G401 (cell line): ENCODE results near the gene C13orf46. TPM values are rescaled to one million over a fixed set of nuclear protein-coding genes. Genes with fewer than 3 reads are reported as not detected.

Source experiments
- DNase-seq: peaks from one replicate; pipeline ENCODE4 v3.0.0-alpha.2; 2015; ENCODE audit warnings: low spot score
- in situ Hi-C: cut with HindIII; loops from 2 replicates; pipeline ENCODE4 v1.10.0; 2016; ENCODE audit warnings: low sequenced_read_pairs, mixed read lengths
- total RNA-seq: library from RNA; depleted of rRNA; stranded (reverse); fragments of >200 nt; shearing (Covaris generic); gene quantifications from 2 replicates; pipeline ENCODE4 v1.2.3, GENCODE V29; 2014

The C13orf46 gene
- total RNA-seq, 1 experiment from 2014 or later: not detected

DNA sequence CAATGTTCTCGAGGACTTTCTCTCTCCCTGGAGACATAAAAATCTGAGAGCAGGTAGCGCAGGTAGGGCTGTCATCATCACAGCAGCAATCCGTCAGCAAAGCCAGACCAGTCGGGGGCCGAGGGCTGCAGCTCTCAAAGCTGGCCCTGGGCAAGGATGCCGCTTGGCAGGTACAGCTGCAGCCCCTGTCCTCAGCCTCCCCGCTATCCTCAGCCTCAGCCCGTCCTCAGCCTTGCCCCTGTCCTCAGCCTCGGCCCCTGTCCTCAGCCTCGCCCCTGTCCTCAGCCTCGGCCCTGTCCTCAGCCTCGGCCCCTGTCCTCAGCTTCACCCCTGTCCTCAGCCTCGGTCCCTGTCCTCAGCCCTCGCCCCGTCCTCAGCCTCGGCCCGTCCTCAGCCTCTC lies 10.9 kb downstream of the C13orf46 start:
- in situ Hi-C loops: no loop called here
- DNase-seq: no peak

DNA sequence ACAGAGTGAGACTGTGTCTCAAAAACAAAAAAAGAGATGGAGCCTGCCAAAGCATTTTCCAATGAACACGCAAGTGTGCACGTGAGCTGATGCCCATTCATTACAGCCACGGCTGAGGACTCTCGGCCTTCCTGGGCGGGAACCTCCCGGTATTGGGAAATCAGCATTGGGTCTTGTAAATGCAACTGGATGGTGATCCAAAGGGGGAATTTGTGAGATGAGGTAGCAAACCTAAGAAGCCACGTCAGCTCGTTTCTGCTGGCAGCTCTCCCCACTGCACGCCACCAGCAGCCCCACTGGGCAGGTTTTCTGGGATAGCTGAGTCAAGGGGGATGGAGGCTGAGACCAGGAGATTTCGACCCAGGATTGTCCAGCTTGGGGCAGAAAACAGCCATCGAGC lies 11.5 kb downstream of the C13orf46 start:
- in situ Hi-C loops: no loop called here
- DNase-seq: no peak

DNA sequence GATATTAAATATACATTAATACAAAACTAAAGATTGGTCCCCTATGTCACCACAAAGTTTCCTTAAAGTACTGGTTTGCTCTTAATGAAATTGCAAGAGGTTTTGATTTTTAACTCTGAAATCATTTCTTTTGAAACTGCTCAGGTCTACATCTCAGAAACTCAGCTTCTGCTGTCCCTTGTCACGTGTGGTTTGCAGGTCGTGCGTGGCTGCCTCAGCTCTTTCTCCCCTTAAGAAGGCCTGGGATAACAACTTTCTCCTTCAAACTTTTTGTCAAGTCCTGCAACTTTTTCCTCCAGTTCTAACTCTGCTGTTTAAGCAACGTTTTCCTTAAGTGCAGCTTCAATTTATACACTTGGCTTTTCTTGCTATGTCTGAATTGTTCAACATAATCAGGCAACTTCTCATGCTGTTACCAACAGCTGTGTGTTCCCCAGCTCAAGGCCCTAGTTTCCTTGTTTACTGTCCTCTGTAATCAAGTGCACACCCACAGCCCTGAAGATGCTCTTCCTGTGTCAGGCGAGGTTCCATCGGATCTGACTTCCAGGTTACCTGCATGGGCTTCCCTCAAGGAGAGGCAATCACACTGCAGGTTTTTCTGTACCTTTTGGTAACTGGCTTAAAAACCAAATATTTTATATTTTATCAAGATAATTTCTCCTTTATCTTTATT lies 13.5 kb downstream of the C13orf46 start:
- in situ Hi-C loops: no loop called here
- DNase-seq: no peak

DNA sequence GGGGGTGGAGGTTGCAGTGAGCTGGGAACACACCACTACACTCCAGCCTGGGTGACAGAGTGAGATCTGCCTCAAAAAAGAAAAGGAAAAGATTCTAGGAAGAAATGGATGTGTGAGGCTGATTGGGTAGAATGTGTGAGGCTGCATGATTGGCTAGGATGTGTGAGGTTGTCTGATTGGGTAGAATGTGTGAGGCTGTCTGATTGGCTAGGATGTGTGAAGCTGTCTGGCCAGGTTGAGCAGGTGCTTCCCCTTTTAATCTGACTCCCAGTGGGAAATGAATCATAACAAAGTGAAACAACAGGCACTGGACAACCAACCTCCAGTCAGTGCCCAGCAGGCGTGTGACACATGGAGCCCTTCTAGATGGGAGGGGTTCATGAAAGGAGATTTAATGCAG lies 14.7 kb downstream of the C13orf46 start:
- in situ Hi-C loops: no loop called here
- DNase-seq: no peak

DNA sequence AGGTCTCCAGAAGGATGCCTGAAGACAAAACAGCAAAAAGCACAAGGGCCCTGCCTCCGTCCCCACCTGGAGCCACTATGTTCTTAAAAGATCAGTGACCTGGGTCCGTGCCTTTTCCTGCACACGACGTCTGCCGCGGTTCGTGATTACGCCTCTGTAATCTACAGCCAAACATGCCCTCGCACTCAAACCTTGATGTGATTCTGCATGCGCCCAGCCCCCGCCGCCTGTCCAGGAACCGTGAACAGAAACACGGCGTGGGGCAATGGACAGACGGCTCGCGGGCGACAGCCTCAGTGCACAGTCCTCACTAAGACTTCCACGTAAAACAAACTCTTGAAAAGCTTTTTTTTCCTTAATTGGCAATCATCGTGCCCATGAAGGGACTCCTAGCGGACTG lies 15.5 kb downstream of the C13orf46 start:
- DNase-seq: no peak
- in situ Hi-C loops: no loop called here

DNA sequence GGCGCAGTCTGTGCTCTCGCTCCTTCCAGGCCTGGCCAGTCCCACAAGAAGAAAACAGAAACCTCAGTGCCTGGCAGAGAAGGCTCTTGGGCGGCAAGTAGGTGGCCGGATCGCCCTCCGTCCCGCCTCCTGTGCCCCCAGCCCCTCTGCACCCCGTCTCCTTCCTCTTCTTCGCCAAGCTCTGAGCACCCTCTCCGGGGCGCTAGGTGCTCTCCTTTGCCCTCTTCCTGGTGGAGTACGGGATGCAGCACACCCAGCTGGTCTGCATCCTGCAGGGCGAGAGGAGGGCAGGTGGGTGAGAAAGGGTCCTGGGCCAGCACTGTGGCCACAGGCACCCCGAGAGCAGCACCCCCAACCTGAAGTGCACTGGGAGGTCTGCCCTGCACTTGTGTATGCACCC lies 17.3 kb downstream of the C13orf46 start:
- in situ Hi-C loops: no loop called here
- DNase-seq: no peak

DNA sequence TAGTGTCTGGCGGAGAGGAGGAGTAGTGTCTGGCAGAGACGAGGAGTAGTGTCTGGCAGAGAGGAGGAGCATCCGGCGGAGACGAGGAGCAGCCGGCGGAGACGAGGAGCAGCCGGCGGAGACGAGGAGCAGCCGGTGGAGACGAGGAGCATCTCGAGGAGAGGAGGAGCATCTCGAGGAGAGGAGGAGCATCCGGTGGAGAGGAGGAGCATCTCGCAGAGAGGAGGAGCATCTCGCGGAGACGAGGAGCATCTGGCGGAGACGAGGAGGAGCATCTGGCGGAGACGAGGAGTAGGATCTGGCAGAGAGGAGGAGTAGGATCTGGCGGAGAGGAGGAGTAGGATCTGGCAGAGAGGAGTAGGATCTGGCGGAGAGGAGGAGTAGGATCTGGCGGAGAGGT lies 18.2 kb downstream of the C13orf46 start:
- no peak for DNase-seq

DNA sequence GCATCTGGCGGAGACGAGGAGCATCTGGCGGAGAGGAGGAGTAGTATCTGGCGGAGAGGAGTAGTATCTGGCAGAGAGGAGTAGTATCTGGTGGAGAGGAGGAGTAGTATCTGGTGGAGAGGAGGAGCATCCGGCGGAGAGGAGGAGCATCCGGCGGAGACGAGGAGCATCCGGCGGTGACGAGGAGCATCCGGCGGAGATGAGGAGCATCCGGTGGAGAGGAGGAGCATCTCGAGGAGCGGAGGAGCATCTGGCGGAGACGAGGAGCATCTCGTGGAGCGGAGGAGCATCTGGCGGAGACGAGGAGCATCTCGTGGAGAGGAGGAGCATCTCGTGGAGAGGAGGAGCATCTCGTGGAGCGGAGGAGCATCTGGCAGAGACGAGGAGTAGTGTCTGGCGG lies 18.6 kb downstream of the C13orf46 start:
- in situ Hi-C loops: no loop called here
- DNase-seq: no peak

More for the DNA sequence above, 18.2 kb downstream of the C13orf46 start:
- in situ Hi-C loops: no loop called here

DNA sequence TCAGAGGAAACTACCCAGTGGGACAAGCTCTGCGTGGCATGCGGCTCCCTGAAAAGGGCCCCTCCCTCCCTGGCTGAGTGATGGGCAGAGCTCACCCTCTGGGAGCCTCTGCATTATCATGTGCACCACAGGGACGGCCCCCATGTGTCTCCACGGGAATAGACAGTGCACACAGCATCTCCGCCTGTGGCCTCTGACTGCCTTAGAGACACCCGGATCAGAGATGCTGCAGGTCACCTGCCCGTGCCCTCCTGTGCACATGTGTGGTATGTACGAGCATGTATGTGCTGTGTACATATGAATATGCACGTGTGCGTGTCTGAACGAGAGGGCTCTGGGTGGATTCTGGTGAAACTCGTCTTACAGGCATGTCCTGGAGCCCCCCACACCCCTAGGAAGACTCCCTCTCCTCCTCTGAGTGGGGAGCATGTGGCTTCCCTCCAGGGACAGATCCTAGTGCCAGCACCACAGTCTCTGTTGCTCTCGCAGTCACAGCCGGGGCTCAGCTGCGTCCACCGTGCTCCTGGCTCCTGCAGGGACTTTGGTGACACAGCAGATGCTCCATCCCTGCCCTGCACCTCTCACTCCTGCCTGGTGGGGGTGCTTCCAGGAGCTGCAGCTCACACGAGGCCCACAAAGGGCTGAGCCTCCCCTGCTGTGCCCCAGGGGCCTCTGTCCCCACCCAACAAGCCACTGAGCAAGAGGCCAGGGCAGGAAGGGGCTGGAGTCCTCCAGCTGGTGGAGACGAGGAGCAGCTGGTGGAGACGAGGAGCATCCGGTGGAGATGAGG lies 19.6 kb downstream of the C13orf46 start:
- no peak for DNase-seq
- in situ Hi-C loops: no loop called here

DNA sequence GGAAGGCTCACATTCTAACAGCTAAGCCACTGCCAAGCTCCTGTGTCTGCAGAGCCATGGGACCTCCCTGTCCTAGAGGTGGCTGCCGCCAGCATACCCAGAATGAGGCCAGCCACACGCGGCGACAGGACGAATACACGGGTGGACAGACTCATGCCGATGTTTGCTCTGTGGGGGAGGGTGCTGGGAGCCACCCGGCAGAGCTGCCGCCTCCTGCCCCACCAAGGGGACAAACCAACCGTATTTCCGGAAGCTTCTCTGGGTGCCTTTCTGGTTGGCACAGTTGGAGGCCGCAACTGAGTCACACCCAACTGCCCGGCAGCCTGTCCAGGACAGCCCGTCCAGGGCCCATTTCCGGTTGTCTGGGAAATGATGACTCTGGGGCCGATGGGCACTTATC lies 20.3 kb downstream of the C13orf46 start:
- no peak for DNase-seq
- in situ Hi-C loops: no loop called here

DNA sequence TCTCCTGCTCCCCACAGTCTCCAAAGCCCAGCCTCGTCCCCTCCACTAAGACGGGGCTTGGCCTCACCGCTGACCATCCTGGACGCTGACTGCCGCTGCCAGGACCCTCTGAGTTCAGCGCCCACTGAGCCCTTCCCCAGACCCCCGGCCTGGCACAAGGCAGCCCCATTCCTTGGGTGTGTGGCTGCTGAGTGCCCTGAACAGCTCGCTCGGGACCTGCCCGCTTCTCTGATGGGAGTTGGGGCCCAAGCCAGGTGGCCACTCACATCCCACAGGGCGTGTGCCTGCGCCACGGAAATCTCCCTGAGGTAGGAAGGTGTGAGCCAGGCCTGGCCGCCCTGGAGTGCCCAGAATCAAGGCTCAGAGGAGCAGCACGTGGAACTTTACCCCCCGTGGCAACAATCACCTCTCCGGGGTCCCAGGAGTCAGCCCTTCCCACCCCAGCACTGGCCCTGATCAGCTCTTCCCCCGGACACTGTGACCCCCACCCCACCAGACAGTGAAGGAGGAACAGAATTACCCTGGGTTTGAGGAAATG lies 20.8 kb downstream of the C13orf46 start:
- no peak for DNase-seq
- in situ Hi-C loops: no loop called here

DNA sequence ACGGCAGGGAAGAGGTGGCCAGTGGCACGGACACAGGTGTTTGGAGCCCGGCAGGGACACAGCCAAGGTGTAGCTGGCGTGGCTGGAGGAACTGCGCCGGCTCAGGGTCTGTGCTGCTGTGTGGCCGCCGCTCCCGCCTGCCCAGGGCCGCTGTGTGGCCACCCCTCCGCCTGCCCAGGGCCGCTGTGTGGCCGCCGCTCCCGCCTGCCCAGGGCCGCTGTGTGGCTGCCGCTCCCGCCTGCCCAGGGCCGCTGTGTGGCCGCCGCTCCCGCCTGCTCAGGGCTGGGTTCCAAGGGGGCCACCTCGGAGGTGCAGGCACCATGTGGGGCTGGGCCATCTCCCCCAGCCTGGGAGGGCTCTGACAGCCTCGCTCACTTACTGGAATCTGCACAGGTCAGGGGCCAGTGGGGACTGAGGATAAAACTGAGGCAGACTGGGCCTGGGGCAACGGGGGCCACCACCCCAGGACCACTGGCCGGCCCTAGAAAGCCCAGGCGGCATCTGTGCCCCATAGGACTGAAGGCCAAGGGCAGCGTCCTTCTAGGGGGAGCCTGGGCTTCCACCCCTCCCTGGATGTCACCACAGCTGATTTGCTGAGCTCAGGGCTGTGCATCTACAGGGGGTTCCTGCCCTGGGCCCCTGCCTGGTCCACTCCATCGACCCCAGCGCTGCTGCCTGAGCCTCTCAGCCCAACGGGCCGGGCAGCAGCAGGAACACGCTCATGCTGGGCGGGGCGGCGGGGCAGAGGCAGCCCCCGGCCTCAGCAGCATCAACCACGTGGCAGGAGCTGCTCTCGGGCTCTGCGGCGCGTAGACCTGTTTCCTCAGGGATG lies 21.5 kb downstream of the C13orf46 start:
- in situ Hi-C loops: no loop called here
- no peak for DNase-seq

DNA sequence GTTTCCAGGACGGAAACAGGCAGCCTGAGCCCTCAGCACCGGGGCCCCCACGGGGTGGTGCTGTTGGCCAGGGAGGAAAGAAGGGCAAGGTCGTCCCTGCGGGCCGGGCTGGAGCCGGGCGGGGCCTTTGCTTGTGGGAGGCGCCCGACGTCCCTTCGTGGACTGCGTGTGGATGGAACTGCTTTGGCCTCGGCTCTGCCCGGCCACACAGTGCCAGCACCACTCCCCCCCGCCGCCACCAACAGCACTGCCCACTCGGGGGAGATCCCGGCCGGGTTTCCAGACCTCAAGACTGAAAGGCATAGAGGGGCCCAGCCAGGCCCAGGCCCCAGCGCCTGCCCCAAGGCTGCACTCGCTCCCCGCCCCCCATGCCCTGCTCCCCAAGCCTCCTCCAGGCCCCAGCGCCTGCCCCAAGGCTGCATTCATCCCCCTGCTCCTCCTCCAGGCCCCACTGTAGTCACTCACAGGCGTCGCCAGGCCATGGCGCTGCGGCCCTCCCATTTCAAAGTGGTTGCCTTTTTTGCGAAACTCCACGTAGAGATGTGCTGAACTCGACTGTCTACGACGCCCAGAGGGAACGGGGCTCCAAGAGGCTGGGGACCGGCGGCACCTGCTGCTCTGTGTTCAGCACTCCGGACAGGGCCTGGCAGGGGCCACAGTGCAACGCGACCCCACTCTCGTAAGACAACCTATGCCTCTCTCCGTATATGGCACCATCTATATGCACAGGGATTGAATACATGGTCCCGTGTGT lies 22.5 kb downstream of the C13orf46 start:
- DNase-seq: peak; percentile 32
- in situ Hi-C loops: no loop called here

DNA sequence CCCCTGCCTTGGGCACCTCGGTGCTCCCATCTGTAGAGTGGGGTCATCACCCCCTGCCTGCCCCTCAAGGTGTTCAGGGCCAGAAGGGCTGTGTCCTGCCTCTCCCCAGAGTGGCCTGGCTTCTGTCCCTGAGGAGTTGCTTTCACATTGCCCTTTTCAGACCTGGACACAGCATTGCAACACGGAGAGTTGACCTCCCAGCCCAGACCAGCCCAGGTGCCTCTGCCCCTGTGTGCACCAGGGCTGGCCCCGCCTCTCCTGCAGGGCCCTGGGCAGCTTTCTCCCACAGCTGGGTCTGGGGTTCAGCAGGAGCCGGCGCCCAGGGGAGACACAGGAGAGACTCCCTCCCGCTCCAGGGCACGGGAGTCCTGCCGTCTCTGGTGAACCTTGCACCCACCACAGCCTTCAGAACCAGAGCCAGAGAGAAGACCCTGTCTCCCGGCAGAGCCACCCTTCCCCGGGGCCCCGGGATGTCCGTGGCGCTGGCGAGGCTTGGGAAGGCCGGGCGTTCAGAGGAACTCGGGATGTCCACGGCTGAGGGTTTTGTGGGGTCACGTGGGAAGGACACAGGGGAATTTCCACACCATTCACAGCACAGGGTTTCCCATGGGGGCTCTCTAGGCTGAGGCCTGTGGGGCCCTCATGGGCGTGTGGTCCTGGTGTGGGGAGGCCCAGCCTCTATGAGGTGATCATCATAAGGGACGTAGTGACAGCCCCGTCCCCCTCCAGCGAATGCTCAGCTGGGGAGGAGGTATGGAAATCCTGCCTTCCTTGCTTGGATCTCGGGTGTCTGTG lies 23.2 kb downstream of the C13orf46 start:
- DNase-seq: no peak
- in situ Hi-C loops: no loop called here

DNA sequence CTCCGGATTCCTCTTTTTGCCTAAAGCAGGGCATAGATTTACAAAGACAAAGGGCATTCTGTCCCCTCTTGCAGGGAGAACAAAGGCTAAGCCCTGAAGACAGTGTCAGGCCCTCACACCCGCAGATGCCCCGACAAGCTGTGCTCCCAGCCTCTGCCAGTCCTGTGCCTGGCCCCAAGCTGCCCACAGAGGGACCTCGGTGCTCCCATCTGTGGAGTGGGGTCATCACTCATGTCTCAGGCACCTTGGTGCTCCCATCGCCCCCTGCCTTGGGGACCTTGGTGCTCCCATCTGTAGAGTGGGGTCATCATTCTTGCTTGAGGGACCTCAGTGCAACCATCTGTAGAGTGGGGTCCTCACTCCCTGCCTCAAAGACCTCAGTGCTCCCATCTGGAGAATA lies 24.3 kb downstream of the C13orf46 start:
- DNase-seq: no peak
- in situ Hi-C loops: no loop called here

DNA sequence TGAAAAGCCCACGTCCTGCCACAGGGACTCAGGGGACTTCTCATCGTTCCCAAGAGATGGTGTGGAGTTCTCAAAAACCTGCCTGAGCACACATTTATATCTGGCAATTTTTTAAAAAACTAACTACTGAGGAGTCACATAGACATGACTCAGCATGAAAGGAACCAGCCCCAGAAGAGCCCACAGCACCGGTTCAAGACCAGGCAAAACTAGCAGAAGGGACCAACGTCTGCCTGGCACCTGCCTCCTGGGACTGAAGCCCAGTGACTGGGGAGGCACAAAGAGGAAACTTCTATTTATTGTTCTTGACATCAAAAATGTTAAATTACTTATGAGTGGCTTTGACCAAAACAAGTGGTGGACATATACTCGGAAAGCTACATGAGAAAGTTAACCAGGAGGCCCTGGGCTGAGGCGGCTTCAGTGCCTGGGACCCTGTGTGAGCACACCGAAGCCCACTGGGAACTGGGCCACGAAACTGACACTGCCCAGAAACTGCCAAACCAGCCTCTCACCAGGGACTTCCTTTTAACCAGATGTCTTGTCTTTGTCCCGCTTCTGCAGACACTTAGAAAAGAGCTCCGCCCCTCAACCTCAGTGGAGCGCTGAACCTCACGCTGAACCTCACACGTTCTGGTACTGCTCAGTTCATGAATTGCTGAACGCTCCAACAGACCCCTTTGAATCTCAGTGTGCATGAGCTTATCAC lies 25.7 kb downstream of the C13orf46 start:
- no peak for DNase-seq
- in situ Hi-C loops: no loop called here

DNA sequence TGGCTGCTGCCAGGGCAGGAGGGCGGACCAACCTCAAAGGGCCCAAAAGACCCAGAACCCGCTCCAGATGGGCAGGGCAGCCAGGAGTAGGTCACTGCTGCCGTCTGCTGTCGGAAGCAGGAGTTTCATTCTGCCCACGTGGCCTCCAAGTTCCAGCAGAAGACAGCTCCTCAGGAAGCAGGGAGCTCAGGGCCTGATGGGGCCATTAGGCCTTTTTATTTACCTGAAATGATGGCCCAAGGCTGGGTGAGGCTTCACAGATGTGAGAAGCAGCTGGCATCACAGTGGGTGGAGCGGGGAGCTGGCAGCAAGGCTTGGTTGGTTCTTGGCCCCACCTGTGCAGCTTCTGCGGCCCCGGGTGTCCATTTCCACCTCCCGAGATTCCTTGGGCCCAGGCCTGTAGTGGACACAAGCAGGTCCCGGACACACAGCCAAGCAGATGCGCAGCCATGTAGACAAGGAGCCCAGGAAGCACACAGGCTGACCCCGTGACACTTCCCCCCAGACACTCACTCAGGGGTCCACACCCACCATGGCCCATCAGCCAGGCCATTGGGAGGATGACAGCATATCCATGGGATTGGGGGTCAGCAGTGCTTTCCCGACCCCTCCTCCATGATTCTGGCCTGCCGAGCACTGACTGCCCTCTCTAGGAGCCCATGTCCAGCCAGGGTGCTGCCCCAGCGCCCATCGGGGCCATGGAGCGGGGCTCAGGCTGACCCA lies 26.4 kb downstream of the C13orf46 start:
- DNase-seq: peak; percentile 19
- in situ Hi-C loops: no loop called here
